Pons (tissue), 1 donor: ENCODE data around the gene SMARCA2.

ENCODE experiments used
- DNase-seq: peaks from one replicate; pipeline ENCODE4 v3.0.0-alpha.2; 2016; ENCODE audit warnings: low spot score

The SMARCA2 gene

GRCh38 chr9:2210201-2210600, 195.1 kb downstream of the SMARCA2 start:
- DNase-seq = no peak

- no peak for DNase-seq
These were observed 198.8 kb downstream of the SMARCA2 start for GRCh38 chr9:2213830-2214468.

DNA sequence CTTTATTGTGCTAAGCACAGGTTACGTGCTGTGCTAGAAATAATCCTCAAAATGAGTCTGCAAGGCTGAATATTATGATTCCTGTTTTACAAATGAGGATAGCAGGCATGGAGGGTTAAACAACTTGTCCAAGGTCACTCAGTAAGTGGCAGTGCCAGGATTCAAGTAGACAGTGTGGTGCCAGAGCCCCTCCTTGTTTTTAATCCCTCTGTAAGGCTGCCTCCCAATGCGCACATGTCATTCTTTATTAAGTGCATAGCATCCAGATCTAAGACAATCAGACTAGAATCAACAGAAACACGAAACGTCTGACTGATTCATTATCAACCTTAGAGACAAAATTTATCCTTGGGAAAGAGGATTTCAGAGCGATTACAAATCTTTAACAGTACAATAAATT, 199.6 kb downstream of the SMARCA2 start:
- no peak for DNase-seq

- DNase-seq = no peak
These were observed 200.8 kb downstream of the SMARCA2 start for GRCh38 chr9:2215921-2216441.

GRCh38 chr9:2216591-2216990, 201.4 kb downstream of the SMARCA2 start:
- no peak for DNase-seq

DNA sequence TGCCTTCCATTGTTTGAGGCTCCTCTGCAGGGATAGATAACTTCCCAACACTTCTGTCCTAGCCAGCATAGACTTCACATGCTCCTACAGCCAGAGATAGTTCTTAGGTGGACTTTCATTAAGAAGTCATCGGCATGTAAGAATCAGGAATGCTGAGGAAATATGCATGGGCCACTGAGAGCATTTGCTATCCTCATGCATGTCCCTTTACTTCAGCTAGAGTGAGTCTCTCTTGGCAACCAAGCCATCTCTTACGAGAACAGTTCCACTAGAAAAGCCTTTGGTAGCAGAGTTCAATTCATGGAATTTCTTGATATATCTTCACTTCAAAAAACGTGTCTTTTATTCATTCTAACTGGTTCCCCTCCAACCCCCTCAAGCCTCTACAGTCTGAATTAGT, 202.4 kb downstream of the SMARCA2 start:
- DNase-seq = no peak

DNA sequence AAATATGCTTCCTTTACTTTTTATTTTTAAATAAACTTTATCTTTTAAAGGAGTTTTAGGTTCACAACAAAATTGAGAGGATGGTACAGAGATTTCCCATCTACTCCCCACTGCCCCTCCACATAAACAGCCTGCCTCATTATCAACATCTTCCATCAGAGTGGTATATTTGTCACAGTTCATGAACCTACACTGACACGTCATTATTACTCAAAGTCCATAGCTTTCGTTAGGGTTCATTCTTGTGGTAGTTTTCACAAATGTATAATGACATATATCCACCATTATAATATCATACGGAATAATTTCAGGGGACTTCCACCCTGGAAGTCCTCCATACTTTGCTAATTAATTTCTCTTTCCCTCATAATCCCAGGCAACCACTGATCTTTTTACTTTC, 204.9 kb downstream of the SMARCA2 start:
- no peak for DNase-seq

DNA sequence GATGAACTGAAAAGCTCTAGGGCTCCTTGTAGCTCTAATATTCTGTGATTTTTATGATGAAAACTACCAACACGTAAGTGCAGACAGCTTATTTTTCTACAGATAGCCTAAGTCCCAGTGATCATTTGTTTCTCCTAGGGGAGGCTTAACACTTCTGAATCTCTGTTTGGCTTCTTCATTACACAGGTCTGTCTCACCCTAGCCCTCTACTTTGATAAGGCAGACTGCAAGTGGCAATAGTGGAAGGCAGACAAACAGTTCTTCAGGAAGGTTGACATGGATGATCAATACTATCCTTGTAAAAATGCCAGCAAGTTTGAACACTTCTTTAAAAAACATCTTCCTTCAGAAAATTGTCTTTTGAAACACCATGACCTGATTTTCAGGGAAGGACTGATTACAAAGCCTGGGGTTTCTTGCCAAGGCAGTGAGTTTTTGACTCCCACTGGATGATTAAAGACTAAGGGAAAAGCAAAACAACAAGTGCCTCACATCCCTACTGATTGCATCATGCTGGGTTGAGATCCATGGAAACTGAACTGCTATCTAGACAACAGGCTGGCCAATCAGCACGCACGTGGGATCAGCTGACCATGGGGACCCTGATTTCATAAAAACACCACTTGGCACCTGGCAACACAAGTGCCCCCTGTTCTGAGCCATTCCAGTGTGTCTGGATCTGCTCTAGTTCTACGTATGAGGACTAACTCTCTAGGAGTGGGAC, 212.2 kb downstream of the SMARCA2 start:
- DNase-seq = no peak

- DNase-seq = peak; percentile 56
These were observed 213.0 kb downstream of the SMARCA2 start for GRCh38 chr9:2228132-2228531.

DNA sequence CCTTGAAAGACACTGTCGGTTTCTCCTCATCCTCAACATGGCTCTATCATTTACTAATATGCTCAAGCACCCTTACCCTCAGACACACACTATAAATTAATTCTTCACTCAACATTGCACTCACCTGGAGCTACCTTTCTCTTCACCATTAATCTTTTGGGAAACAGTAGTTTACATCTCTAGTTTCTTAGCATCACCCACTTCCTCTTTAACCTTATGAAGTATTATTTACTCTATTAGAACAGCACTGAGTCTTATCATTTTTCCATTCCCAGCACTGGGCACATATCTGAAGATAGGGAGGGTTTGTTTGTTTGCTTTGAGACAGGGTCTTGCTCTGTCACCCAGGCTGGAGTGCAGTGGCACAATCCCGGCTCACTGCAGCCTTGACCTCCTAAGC, 213.5 kb downstream of the SMARCA2 start:
- DNase-seq = no peak

DNA sequence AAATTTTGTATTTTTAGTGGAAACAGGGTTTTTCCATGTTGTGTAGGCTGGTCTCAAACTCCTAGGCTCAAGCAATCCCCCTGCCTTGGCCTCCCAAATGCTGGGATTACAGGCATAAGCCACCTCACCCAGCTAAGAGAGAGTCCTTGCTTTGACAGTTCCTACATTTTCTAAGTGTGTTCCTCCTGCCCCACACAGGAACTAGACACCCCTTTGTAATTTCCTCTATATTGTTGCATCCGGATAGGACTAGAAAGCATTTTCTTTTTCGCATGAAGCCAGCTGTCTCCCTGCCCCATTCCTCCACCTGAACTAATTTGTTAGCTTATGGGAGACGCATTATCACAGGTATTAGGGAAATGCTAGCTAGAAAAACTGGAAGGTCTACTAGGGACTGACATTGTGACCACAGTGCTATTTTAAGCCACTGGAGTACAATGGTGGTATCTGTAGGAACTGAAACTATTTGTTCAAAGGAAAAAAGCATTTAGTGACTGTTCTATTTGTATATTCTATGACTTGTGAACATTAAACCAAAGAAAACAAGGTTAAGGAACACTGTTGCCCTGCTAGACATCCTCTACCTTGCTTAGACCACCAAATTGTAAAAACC, 214.1 kb downstream of the SMARCA2 start:
- peak; percentile 58 for DNase-seq

DNA sequence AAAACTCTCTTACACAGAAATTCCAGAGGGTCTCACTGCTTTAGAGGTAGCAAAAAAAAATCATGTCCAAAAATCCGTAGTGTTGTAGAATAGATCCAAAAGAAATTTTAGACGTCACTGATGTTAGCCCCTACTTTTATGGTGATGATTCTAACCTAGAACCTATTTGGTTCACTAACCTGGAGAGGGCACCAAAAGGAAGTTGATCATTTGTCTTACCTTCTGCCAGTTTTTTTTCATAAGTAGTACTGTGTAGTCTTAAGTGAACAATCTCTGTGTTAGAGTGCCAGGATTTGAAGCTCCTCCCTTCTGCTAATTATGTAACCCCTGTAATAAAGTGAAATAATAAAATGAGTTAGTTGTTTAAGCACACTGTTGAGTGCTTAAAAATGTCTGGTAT, 215.2 kb downstream of the SMARCA2 start:
- no peak for DNase-seq

DNA sequence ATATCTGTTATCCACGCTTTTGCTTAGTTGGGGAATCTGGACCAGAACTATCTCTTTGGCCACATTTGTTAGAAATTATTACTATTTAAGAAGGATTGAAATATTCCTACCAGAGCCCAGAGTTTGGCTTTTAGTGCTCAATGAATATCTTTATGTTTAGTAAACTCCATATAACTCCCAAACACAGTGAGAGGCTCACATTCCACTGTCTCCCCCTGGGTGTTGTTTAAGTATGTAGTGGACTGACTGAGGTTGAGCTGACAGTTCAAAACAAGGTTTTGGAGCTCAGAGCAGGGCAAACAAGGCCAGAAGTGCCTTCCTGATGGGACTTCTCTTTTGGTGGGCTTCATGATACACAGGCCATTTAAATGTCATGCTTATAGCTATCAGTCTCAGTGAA, 216.0 kb downstream of the SMARCA2 start:
- no peak for DNase-seq

- no peak for DNase-seq
These were observed 216.7 kb downstream of the SMARCA2 start for GRCh38 chr9:2231829-2232228.

GRCh38 chr9:2233274-2233673, 218.1 kb downstream of the SMARCA2 start:
- no peak for DNase-seq

DNA sequence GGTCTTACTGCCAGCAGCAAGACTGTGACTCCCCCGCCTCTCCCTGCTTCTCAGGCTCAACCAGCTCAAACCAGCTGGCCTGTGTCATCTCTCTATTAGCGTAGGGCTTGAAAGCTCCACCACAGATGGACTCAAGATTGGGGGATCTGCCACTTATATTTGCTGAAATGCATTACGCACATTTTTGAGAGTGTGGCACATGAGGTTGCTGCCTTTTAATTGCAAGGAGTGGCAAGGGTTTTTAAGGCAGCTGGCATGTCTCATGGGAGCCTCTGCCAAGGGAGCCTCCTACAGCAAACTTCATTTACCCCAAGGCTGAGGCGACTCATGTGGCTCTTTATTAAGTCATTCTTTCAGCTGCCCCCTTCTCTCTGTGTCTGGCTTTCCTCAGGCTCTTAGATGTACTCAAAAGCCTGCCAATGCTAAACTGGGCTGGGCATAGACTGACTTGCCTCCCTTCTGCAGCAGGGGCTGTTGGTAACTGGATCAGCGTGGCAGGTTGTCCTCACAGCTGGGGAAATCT, 219.3 kb downstream of the SMARCA2 start:
- no peak for DNase-seq

GRCh38 chr9:2235623-2236022, 220.5 kb downstream of the SMARCA2 start:
- DNase-seq = no peak

- DNase-seq = no peak
These were observed 221.7 kb downstream of the SMARCA2 start for GRCh38 chr9:2236850-2237249.

DNA sequence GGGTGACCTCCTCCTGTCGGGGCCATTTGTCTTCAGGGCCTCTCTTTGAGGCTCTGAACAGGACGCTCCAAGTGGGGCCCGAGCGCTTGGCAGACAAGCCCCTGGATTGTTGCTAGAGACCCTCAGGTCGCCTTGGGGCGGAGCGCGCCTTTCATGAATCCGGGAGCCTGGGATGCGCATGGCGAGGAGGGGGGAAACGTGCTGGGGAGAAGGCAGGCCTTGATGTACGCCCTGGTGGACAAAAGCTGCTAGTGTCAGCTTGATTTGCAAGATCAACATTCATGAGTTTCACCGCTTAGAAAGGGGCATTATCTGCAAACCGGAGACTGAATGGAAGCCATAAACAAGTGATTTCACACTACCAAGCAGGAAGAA, 226.3 kb downstream of the SMARCA2 start:
- peak; percentile 80 for DNase-seq

- DNase-seq = peak; percentile 84
These were observed 226.9 kb downstream of the SMARCA2 start for GRCh38 chr9:2241836-2242741.

DNA sequence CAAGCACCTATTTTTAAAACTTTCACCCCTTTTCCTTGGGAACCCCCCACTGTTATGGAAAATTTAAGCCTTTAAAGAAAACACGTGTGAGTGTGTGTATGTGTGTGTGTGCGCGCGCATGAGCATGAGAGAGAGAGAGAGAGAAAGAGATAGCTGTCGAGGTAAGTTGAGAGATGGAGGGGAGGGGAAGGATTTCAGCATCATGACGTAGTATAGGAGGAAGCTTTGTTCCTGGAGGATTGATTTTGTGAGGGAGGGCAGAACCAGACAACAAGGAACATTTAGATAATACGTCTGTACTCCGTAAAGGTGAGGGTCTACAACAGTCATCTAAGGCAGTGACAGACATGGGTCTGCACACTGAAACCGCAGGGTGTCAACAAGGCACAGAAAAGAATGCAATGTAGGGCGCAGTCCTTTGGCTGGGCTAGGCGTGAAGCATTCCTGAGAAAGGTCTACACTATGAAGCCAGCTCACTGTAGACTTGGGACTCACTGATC, 227.7 kb downstream of the SMARCA2 start:
- no peak for DNase-seq
